IMR-90 (cell line): Measurements from ENCODE around the gene TJAP1. TPM values are rescaled to one million over a fixed set of nuclear protein-coding genes. Genes with fewer than 3 reads are reported as not detected.

Source experiments
- ATAC-seq: fragments of 200-7000 bp; cut with Tn5 transposase; 2 replicates; pipeline ENCODE4 v1.9.1; 2020; ENCODE audit warnings: low read depth, mild to moderate bottlenecking, moderate library complexity
- BruUV-seq: library from RNA; stranded (reverse); fragments of 400-500 nt; replicated peaks from 2 replicates; lab custom pipeline; 2021; lab: Mats Ljungman, UMichigan
- CTCF ChIA-PET: fragments of 300-600 bp; formaldehyde crosslinking; extraction: SDS; loops from one replicate; lab custom pipeline; 2021; ENCODE audit warnings: antibody characterized with exemption; lab: Yijun Ruan, JAX
- POLR2A ChIA-PET: fragments of 300-600 bp; sonication (Branson Sonifier 250); formaldehyde crosslinking; loops from one replicate; lab custom pipeline; 2022; ENCODE audit warnings: antibody characterized with exemption; ENCODE audit not compliant: unreplicated experiment; lab: Charles Lee
- DNase-seq: peaks from one replicate; pipeline ENCODE4 v3.0.0; 2013
- H2AFZ ChIP-seq: replicated peaks from 2 replicates; pipeline ENCODE3; 2013; ENCODE audit warnings: low read length, mild to moderate bottlenecking; ENCODE audit not compliant: poor library complexity
- H2AK5ac ChIP-seq: 2 replicates; pipeline ENCODE4 v1.6.1; 2013; ENCODE audit warnings: low read depth, low read length, inconsistent platforms
- H2AK9ac ChIP-seq: replicated peaks from 2 replicates; pipeline ENCODE3; 2013; ENCODE audit warnings: mild to moderate bottlenecking, low read depth, low read length, moderate library complexity; ENCODE audit not compliant: poor library complexity
- H2BK120ac ChIP-seq: 2 replicates; pipeline ENCODE4 v1.6.1; 2013; ENCODE audit warnings: low read depth, low read length, inconsistent platforms
- H2BK15ac ChIP-seq: 3 replicates; pipeline ENCODE4 v1.6.1; 2013; ENCODE audit warnings: low read depth, low read length, inconsistent platforms
- H2BK20ac ChIP-seq: 2 replicates; pipeline ENCODE4 v1.6.1; 2013; ENCODE audit warnings: low read depth, mild to moderate bottlenecking, inconsistent platforms, low read length, moderate library complexity
- H2BK5ac ChIP-seq: 2 replicates; pipeline ENCODE4 v1.6.1; 2013; ENCODE audit warnings: mild to moderate bottlenecking, low read depth, low read length, inconsistent platforms; ENCODE audit not compliant: poor library complexity, severe bottlenecking
- H3K14ac ChIP-seq: replicated peaks from 2 replicates; pipeline ENCODE4 v1.6.1; 2013; ENCODE audit warnings: low read depth, low read length, inconsistent platforms
- H3K18ac ChIP-seq: 2 replicates; pipeline ENCODE4 v1.6.1; 2013; ENCODE audit warnings: low read depth, low read length, control low read depth
- H3K23ac ChIP-seq: 2 replicates; pipeline ENCODE4 v1.6.1; 2013; ENCODE audit warnings: low read depth, low read length, inconsistent platforms
- H3K27ac ChIP-seq: 2 replicates; pipeline ENCODE4 v1.5.1; 2013; ENCODE audit warnings: mild to moderate bottlenecking, control low read depth, low read length; ENCODE audit not compliant: insufficient read depth
- H3K27me3 ChIP-seq: 2 replicates; pipeline ENCODE4 v1.6.1; 2013; ENCODE audit warnings: low read length; ENCODE audit not compliant: control insufficient read depth, insufficient read depth
- H3K36me3 ChIP-seq: 2 replicates; pipeline ENCODE4 v1.6.1; 2013; ENCODE audit warnings: low read length, mixed read lengths; ENCODE audit not compliant: control insufficient read depth, insufficient read depth
- H3K4ac ChIP-seq: 2 replicates; pipeline ENCODE4 v1.6.1; 2013; ENCODE audit warnings: low read depth, low read length, inconsistent platforms
- H3K4me1 ChIP-seq: 2 replicates; pipeline ENCODE4 v1.6.1; 2013; ENCODE audit warnings: low read length, mixed read lengths; ENCODE audit not compliant: control insufficient read depth, insufficient read depth
- H3K4me2 ChIP-seq: 2 replicates; pipeline ENCODE4 v1.6.1; 2013; ENCODE audit warnings: low read depth, mild to moderate bottlenecking, control low read depth, low read length, moderate library complexity
- H3K4me3 ChIP-seq: 2 replicates; pipeline ENCODE4 v1.5.1; 2013; ENCODE audit warnings: low read depth, mild to moderate bottlenecking, control low read depth, low read length, moderate library complexity; ENCODE audit not compliant: insufficient read depth
- H3K56ac ChIP-seq: 2 replicates; pipeline ENCODE4 v1.6.1; 2013; ENCODE audit warnings: low read length, inconsistent platforms; ENCODE audit not compliant: insufficient read depth; ENCODE audit errors: extremely low read depth
- H3K79me1 ChIP-seq, 2 experiments: 2 replicates each; pipeline ENCODE4 v1.6.1; 2013; ENCODE audit warnings: low read length in 2 of 2, inconsistent platforms in 1 of 2, low read depth in 1 of 2
- H3K9ac ChIP-seq: 2 replicates; pipeline ENCODE4 v1.6.1; 2013; ENCODE audit warnings: low read depth, low read length, control low read depth
- H3K9me1 ChIP-seq: 2 replicates; pipeline ENCODE4 v1.6.1; 2013; ENCODE audit warnings: low read length, inconsistent platforms; ENCODE audit not compliant: insufficient read depth
- H3K9me3 ChIP-seq: 2 replicates; pipeline ENCODE4 v1.6.1; 2013; ENCODE audit warnings: low read length; ENCODE audit not compliant: control insufficient read depth, insufficient read depth
- H4K20me1 ChIP-seq: 2 replicates; pipeline ENCODE4 v1.6.1; 2013; ENCODE audit warnings: low read length, inconsistent platforms; ENCODE audit not compliant: insufficient read depth
- H4K5ac ChIP-seq: 2 replicates; pipeline ENCODE4 v1.6.1; 2013; ENCODE audit warnings: mild to moderate bottlenecking, low read depth, low read length, control low read depth
- H4K8ac ChIP-seq, 2 experiments: 2 replicates each; pipeline ENCODE4 v1.6.1; 2013; ENCODE audit warnings: low read depth in 2 of 2, low read length in 2 of 2, control low read depth in 1 of 2, inconsistent platforms in 1 of 2
- H4K91ac ChIP-seq: 2 replicates; pipeline ENCODE4 v1.6.1; 2013; ENCODE audit warnings: low read depth, low read length, inconsistent platforms; ENCODE audit not compliant: insufficient read depth
- CHD1 ChIP-seq: IDR thresholded peaks from 2 replicates; pipeline ENCODE4 v1.6.1; 2012; ENCODE audit warnings: low read depth, low read length, improper control_type of control experiment
- CTCF ChIP-seq: conservative IDR thresholded peaks from 2 replicates; pipeline ENCODE4 v1.5.1; 2012; ENCODE audit warnings: mild to moderate bottlenecking, low read depth, low read length, improper control_type of control experiment
- MAZ ChIP-seq: IDR thresholded peaks from 2 replicates; pipeline ENCODE4 v1.6.1; 2012; ENCODE audit warnings: low read depth, mild to moderate bottlenecking, low read length, improper control_type of control experiment, moderate library complexity, borderline replicate concordance
- NFE2L2 ChIP-seq: fragments of 150-350 bp; IDR thresholded peaks from 2 replicates; pipeline ENCODE4 v1.6.1; 2016; ENCODE audit warnings: low read depth, mild to moderate bottlenecking, low read length
- RAD21 ChIP-seq: IDR thresholded peaks from 2 replicates; pipeline ENCODE4 v1.6.1; 2012; ENCODE audit warnings: low read length, improper control_type of control experiment
- SMC3 ChIP-seq: fragments of 150-350 bp; IDR thresholded peaks from 2 replicates; pipeline ENCODE4 v1.6.1; 2016; ENCODE audit warnings: low read depth, mild to moderate bottlenecking, antibody characterized with exemption, low read length, moderate library complexity
- USF2 ChIP-seq: fragments of 150-350 bp; IDR thresholded peaks from 2 replicates; pipeline ENCODE4 v1.6.1; 2017; ENCODE audit warnings: mild to moderate bottlenecking, antibody characterized with exemption, low read length, low read depth
- WGBS, 2 experiments: methylation state at CpG; one replicate each; pipeline versions ENCODE4 v1.1.5 to v1.1.7; 2013; ENCODE audit warnings: missing lambda C conversion rate in 2 of 2; ENCODE audit not compliant: insufficient read length in 1 of 2; ENCODE audit errors: extremely low coverage in 2 of 2; 5-methylcytosine and 5-hydroxymethylcytosine counted together
- dilution Hi-C: fragments of 300-500 bp; cut with HindIII; formaldehyde crosslinking; loops from one replicate; pipeline ENCODE4 v1.14.3; 2018; ENCODE audit warnings: low sequenced_read_pairs; ENCODE audit not compliant: unreplicated experiment
- in situ Hi-C: fragments of 300-500 bp; cut with MboI; formaldehyde crosslinking; loops from 3 replicates; pipeline ENCODE4 v1.14.3; 2019; ENCODE audit warnings: low sequenced_read_pairs, inconsistent platforms, mixed read lengths
- intact Hi-C: fragments of 100-400 bp; cut with micrococcal nuclease; formaldehyde crosslinking; loops from 2 replicates; pipeline ENCODE4 v1.10.0; 2022
- polyA plus RNA-seq, 3 experiments: library from polyadenylated mRNA; depleted of rRNA; stranded (reverse); fragments of >200 nt; gene quantifications; 2 replicates each; pipeline ENCODE4 v1.2.3, GENCODE V29; 2012; ENCODE audit warnings: low replicate concordance in 1 of 3
- total RNA-seq: library from RNA; depleted of rRNA; stranded (reverse); fragments of >200 nt; gene quantifications from 2 replicates; pipeline ENCODE4 v1.2.3, GENCODE V29; 2012

The TJAP1 gene
- total and polyA plus RNA-seq, 2 of the 4 experiments (the other 2 are of a cell fraction): 12.2 to 34.2 TPM

GRCh38 chr6:43454290-43454695 lies 23.1 kb upstream of the TJAP1 start:
- peaks cover 2% of the 10 kb centered on the region; the same call in 1 of the 2 replicates for H3K4me1 ChIP-seq
- no peak overlapping the region for H4K5ac ChIP-seq
- no peak for DNase-seq
- no TSS peak for BruUV-seq
- intact Hi-C loops: loop anchor here (1.0 kb wide), 2 partner anchors 42 to 52 kb away; no protein-coding TSS in a partner anchor
- no peak overlapping the region for H2BK15ac ChIP-seq
- H3K27ac ChIP-seq: no peak overlapping the region
- in situ Hi-C loops: no loop called here
- H2BK20ac ChIP-seq: no peak overlapping the region
- no peak overlapping the region for H3K9ac ChIP-seq
- H2AFZ ChIP-seq: peak overlapping the region; percentile 94
- no peaks in the 10 kb centered on the region for H3K9me1 ChIP-seq
- no peak overlapping the region for H4K8ac ChIP-seq
- H2BK120ac ChIP-seq: no peak overlapping the region
- H3K4me2 ChIP-seq: no peak overlapping the region
- WGBS, 2 experiments: 26% methylated on average over 7 of the region's 17 CpGs; no CpG with 5 or more reads in 1 of the 2 experiments
- no peak overlapping the region for H3K23ac ChIP-seq
- H3K4me3 ChIP-seq: peak overlapping the region; percentile 53; the same call in 1 of the 2 replicates
- H3K27me3 ChIP-seq: peaks cover 14% of the 10 kb centered on the region
- dilution Hi-C loops: no loop called here
- no peaks in the 10 kb centered on the region for H3K79me1 ChIP-seq
- no peak overlapping the region for H3K56ac ChIP-seq
- TF ChIP-seq MAZ (peak; percentile 71; the same call in 1 of the 2 replicates), CHD1 (no peak), CTCF (peak; percentile 93), NFE2L2 (no peak), SMC3 (peak; percentile 96), RAD21 (peak; percentile 85), USF2 (no peak)
- H2BK5ac ChIP-seq: no peak overlapping the region
- CTCF ChIA-PET: interaction anchor here (1.3 kb wide), 1 partner anchor 52 kb away, joined by 7 read pairs; no protein-coding TSS in a partner anchor
- H4K20me1 ChIP-seq: no peaks in the 10 kb centered on the region; the same call in 1 of the 2 replicates
- POLR2A ChIA-PET: no interaction called here
- H4K91ac ChIP-seq: no peak overlapping the region
- H3K9me3 ChIP-seq: no peaks in the 10 kb centered on the region
- no peak overlapping the region for H3K4ac ChIP-seq
- H3K14ac ChIP-seq: no peak overlapping the region
- no peak overlapping the region for H2AK5ac ChIP-seq
- no peak; the same call in 1 of the 2 replicates for ATAC-seq
- no peak overlapping the region for H3K18ac ChIP-seq
- H3K36me3 ChIP-seq: peaks cover 25% of the 10 kb centered on the region
- peak overlapping the region; percentile 92 for H2AK9ac ChIP-seq
